Suprapubic skin (tissue), 4 donors: ENCODE measurements around the gene CRHBP.

Experiments used
- POLR2A ChIP-seq, 2 donors: fragments of 450-650 bp; IDR thresholded peaks; one replicate each; pipeline ENCODE4 v1.6.1; 2017; ENCODE audit warnings: antibody characterized with exemption in 2 of 2, mild to moderate bottlenecking in 2 of 2, moderate library complexity in 2 of 2
- POLR2AphosphoS5 ChIP-seq, 3 donors: sonication (generic); formaldehyde crosslinking; IDR thresholded peaks; one replicate each; pipeline ENCODE4 v1.6.1; 2017; ENCODE audit warnings: antibody characterized with exemption in 3 of 3
- TF ChIP-seq, protein P1 (sequence below), 2 donors: fragments of 200-600 bp in 1 of 2; fragments of 450-650 bp in 1 of 2; sonication (generic) in 1 of 2; IDR thresholded peaks; one replicate each; pipeline ENCODE4 v1.5.1; 2016 to 2019; ENCODE audit warnings: antibody characterized with exemption in 2 of 2, mild to moderate bottlenecking in 1 of 2, moderate library complexity in 1 of 2

- no peak for TF ChIP-seq POLR2A (IDR thresholded peaks at IDR 0.05)
- TF ChIP-seq POLR2AphosphoS5 (IDR thresholded peaks at IDR 0.05) = no peak
- TF ChIP-seq, protein P1, sequence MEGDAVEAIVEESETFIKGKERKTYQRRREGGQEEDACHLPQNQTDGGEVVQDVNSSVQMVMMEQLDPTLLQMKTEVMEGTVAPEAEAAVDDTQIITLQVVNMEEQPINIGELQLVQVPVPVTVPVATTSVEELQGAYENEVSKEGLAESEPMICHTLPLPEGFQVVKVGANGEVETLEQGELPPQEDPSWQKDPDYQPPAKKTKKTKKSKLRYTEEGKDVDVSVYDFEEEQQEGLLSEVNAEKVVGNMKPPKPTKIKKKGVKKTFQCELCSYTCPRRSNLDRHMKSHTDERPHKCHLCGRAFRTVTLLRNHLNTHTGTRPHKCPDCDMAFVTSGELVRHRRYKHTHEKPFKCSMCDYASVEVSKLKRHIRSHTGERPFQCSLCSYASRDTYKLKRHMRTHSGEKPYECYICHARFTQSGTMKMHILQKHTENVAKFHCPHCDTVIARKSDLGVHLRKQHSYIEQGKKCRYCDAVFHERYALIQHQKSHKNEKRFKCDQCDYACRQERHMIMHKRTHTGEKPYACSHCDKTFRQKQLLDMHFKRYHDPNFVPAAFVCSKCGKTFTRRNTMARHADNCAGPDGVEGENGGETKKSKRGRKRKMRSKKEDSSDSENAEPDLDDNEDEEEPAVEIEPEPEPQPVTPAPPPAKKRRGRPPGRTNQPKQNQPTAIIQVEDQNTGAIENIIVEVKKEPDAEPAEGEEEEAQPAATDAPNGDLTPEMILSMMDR (IDR thresholded peaks at IDR 0.05) = no peak
Observed at GRCh38 chr5:77012601-77013000, 59.8 kb downstream of the CRHBP start.
